Stimulated activated effector memory CD8-positive, alpha-beta T cell treated with anti-CD3 and anti-CD28 coated beads, Interleukin-12 subunit alpha, Interleukin-12 subunit beta, amount 100 ng/mL, for 72 hours (primary cell): ENCODE results near the gene PSG6.
"Not testable (repeated sequence)": the region's sequence is repeated elsewhere in the genome, so short reads cannot be mapped to it uniquely, and the experiment has no call there.

Experiments used
- ATAC-seq: fragments of 150-1000 bp; cut with Tn5 transposase; 2 replicates; pipeline ENCODE4 v1.10.0; 2021
- DNase-seq, 2 donors: peaks; one replicate each; pipeline ENCODE4 v3.0.0; 2021 to 2022; ENCODE audit warnings: low spot score in 2 of 2
- H3K27ac Mint-ChIP-seq: one replicate; pipeline ENCODE4 v1.8.0; 2022; ENCODE audit warnings: mild to moderate bottlenecking, mixed read lengths
- H3K36me3 Mint-ChIP-seq: one replicate; pipeline ENCODE4 v1.8.0; 2022; ENCODE audit warnings: mild to moderate bottlenecking, mixed read lengths
- H3K4me1 Mint-ChIP-seq: one replicate; pipeline ENCODE4 v1.8.0; 2022; ENCODE audit warnings: mixed read lengths
- H3K4me3 Mint-ChIP-seq: one replicate; pipeline ENCODE4 v1.8.0; 2022; ENCODE audit warnings: mild to moderate bottlenecking, mixed read lengths
- H3K9me3 Mint-ChIP-seq: one replicate; pipeline ENCODE4 v1.8.0; 2022; ENCODE audit warnings: mixed read lengths

The PSG6 gene

DNA sequence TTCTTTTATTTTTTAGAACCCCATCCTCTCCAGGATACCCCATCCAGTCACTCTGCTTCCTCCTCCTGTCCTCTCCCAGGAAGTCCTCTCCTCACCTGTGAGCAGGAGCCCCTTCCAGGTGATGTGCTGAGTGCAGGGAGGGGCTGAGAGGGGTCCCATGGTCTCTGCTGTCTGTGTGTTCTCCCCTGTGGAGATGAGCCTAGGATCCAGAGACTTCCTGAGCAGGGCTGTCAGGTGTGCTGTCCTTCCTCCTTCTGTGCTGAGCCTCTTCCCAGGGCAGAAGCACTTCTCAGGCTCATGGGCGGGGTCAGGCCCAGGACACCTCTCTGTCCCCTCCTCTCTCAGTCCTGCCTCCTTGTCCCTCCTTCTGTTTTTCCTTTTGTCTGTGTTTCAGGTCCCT is at the start of gene PSG6:
TSS of gene PSG6 (minus strand) at position 261 of the 400 bp plus-strand sequence. CDS start at position 159, 102 bp downstream.
- not testable (repeated sequence) for H3K4me3 Mint-ChIP-seq, H3K4me1 Mint-ChIP-seq, H3K36me3 Mint-ChIP-seq, H3K27ac Mint-ChIP-seq, H3K9me3 Mint-ChIP-seq, DNase-seq, ATAC-seq

DNA sequence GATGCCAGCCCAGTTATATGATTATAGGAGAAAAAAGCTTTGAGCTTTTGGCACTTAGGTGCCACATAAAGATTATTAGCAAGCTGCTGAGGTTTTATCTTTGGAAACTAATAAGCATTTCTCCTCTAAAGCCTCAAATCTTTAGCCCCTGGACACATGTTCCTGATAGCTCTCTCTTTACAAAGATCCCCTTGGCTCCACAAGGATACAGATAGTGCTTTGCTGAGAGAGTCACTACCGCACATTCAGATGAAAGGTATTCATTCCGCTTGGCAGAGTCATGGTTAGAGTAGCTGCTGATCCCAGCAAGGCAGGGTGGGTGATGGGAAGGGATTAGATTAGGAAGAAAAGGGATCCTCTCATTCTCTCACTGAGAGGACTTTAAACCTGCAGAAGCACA is 47.5 kb upstream of the PSG6 start:
- no peak overlapping the region for H3K27ac Mint-ChIP-seq
- ATAC-seq (no peak), DNase-seq (no peak)
- H3K4me3 Mint-ChIP-seq, result no peak overlapping the region
- no peaks in the 10 kb centered on the region for H3K9me3 Mint-ChIP-seq
- H3K36me3 Mint-ChIP-seq, result no peaks in the 10 kb centered on the region
- no peaks in the 10 kb centered on the region for H3K4me1 Mint-ChIP-seq

DNA sequence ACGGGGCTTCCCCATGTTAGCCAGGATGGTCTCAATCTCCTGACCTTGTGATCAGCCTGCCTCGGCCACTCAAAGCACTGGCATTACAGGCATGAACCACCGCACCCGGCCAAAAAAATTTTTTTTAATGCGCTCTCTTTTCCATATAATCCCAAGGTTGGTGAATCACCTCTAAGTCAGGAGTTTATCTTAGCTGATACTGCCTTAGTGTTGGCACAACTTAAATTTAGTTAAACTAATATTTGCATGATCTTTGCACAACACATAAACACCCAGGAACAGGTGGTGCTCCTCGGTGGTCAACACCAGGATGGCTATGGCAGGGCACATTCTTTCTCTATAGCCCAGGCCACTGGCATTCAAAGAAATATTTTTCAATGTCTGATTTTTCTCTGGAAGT is 43.4 kb upstream of the PSG6 start:
- Mint-ChIP-seq H3K27ac (no peak overlapping the region), H3K36me3 (no peaks in the 10 kb centered on the region), H3K4me1 (no peaks in the 10 kb centered on the region), H3K9me3 (no peaks in the 10 kb centered on the region), H3K4me3 (no peak overlapping the region)
- no peak for DNase-seq
- no peak for ATAC-seq

DNA sequence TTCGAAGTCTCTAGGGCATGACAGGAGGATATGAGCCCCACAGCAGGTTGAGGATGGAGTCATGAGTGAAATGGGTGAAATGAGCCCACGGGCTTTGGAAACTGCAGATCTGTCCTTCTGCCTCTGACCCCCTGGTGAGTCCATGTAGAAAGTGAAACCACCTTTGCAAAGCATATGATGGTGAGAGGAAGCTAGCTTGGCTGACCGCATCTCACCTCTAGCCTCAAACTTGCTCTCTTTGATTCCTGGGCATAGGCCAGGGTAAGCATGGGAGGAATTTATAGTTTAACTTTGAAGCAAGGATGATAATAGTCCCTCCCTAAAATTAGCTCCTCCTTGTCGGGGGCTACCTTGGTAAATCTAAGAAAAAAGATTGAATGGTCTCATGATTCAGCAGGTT is 34.4 kb upstream of the PSG6 start:
- H3K27ac Mint-ChIP-seq, H3K4me3 Mint-ChIP-seq, ATAC-seq, H3K36me3 Mint-ChIP-seq, DNase-seq, H3K4me1 Mint-ChIP-seq, H3K9me3 Mint-ChIP-seq: not testable (repeated sequence)

DNA sequence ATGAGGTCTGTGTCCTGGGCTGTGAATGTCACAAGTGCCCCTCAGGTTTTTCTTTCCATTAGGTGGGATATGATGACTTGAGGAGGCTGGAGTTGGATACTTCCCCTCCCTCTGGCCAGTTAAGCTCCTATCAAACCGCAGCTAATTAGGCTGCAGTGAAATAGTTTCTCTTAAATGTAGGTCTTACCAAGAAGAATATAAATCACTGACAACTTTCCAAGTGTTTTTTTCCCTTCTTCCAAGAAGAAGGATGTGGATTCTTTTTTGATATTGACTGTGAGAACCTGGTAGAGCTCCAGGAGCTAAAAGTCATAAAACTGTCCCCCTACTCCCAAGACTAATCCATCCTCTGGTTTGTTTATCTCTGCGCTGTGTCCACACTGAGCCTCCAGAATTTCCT is 33.8 kb upstream of the PSG6 start:
- ATAC-seq, H3K4me3 Mint-ChIP-seq, H3K36me3 Mint-ChIP-seq, DNase-seq, H3K4me1 Mint-ChIP-seq, H3K27ac Mint-ChIP-seq, H3K9me3 Mint-ChIP-seq: not testable (repeated sequence)

DNA sequence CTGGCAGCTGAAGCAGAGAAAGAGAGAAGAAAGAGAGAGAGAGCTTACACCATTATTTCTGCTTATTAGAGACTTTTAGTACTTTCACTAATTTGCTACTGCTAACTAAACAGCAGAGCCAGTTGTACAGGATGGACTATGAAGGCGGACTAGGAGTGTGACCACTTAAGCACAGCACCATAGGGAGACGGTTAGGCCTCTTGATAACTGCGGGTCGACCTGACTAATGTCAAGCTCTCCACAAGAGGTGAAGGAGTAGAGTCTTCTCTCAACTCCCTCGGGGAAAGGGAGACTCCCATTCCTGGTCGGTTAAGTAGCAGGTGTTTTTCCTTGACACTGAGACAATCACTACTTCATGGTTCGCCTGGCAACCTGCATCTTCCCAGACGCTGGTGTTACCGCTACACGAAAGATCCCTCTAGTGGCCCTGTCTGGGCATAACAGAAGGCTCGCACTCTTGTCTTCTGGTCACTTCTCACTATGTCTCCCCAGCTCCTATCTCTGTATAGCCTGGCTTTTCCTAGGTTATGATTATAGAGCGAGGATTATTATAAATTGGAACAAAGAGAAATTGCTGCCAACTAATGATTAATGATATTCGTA is 24.6 kb upstream of the PSG6 start:
- no peaks in the 10 kb centered on the region for H3K9me3 Mint-ChIP-seq
- no peaks in the 10 kb centered on the region for H3K4me1 Mint-ChIP-seq
- ATAC-seq, result no peak
- H3K4me3 Mint-ChIP-seq, result no peak overlapping the region
- H3K27ac Mint-ChIP-seq, result no peak overlapping the region
- no peaks in the 10 kb centered on the region for H3K36me3 Mint-ChIP-seq
- DNase-seq, result no peak

DNA sequence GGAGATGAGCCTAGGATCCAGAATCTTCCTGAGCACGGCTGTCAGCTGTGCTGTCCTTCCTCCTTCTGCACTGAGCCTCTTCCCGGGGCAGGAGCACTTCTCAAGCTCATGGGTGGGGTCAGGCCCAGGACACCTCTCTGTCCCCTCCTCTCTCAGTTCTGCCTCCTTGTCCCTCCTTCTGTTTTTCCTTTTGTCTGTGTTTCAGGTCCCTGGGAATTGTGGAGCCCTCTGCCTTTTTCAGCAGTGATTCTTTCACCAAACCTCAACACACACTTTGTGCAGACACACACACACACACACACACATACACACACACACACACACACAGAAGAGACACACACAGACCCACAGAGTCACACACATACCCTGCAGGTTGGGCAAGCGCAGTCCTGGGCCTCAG is 19.4 kb upstream of the PSG6 start, which contains the start of gene PSG7:
TSS of gene PSG7 (minus strand) at position 101 of the 400 bp plus-strand sequence. CDS start 131 bp downstream, outside the sequence.
- not testable (repeated sequence) for H3K4me1 Mint-ChIP-seq, H3K27ac Mint-ChIP-seq, H3K4me3 Mint-ChIP-seq, ATAC-seq, DNase-seq, H3K36me3 Mint-ChIP-seq, H3K9me3 Mint-ChIP-seq

DNA sequence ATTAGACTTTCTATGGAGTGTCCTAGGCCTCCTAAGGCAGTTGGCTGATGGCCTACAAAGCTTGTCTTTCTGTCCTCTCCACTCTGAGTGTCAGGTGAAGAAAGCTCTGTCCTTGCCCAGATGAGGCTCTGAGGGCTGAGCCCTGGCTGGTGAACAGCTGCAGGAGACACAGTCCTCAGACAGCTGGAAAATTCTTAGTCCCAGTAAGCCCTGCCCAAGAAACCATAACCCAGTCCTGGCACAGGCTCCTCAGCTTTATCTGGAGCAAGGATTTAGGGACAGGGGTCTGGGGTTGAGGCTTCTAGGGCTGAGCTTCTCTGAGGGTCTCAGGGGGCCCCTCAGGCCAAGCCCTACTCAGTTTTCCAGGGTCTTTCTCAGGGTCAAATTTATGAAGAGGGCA is 17.0 kb upstream of the PSG6 start:
- ATAC-seq, H3K4me3 Mint-ChIP-seq, H3K27ac Mint-ChIP-seq, H3K9me3 Mint-ChIP-seq, H3K36me3 Mint-ChIP-seq, DNase-seq, H3K4me1 Mint-ChIP-seq: not testable (repeated sequence)

DNA sequence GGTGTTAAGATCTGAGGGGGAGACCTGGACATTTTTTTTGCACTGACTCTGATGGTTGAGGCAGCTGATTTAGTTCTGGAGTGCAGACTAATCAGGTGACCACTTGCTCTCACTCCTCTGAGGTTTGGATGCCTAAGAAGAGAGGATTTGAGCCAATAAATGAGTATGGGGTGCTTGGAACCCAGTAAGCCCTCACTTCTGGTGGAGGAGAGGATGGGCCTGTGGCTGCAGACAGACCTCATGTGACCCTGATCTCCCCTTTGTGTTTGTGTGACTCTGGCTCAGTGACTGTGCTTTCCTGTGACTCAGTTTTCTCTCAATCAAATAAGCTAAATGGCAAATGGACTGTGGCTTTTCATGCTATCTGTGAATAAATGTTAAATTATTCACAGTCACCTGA is 16.5 kb upstream of the PSG6 start:
- not testable (repeated sequence) for H3K4me3 Mint-ChIP-seq, H3K9me3 Mint-ChIP-seq, H3K4me1 Mint-ChIP-seq, H3K36me3 Mint-ChIP-seq, H3K27ac Mint-ChIP-seq, DNase-seq, ATAC-seq

DNA sequence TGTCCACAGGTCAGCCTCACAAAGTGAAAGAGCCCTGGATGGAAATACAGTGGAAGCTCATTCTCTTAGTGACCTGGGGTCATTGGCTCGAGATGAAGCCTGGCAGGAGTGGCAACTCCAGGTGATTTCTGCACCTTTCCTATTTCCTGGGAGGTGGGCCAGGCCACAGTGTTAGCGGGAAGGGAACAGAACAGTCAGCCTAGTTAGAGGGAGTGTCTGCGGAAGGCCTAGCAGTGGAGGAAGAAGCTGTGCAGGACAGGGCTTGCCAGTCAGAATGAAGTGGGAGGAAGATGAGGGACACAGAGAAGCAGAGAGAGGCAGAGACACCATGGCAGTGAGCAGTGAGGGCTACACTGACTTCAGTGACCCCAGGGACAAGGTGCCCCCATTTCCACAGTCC is 15.7 kb upstream of the PSG6 start:
- not testable (repeated sequence) for H3K27ac Mint-ChIP-seq, ATAC-seq, DNase-seq, H3K4me3 Mint-ChIP-seq, H3K36me3 Mint-ChIP-seq, H3K9me3 Mint-ChIP-seq, H3K4me1 Mint-ChIP-seq

DNA sequence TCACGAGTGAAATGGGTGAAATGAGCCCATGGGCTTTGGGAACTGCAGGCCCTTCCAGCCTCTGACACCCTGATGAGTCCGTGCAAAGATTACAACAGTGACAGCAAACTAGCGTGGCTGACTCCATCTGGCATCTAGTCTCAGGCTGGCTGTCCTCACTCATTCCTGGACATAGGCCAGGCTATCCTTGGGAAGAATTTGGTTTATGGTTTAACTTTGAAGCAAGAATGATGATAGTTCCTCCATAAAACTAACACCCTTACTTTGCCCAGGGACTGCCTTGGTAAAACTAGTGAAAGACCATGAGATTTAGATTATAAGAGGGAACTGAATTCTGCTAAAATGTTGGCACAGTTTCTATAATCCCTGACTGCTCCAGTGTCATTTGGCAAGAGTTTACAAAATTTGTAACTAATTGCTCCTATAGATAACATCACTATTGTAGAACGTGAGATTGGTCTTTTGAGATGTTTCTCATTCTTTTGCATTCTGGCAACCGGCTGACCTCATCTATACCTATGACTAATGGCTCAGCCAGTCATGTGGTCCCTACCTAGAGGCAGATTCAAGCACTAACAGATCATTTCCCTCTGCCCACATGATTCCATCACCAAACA is 14.9 kb upstream of the PSG6 start:
- not testable (repeated sequence) for H3K27ac Mint-ChIP-seq, ATAC-seq, DNase-seq, H3K36me3 Mint-ChIP-seq, H3K9me3 Mint-ChIP-seq, H3K4me3 Mint-ChIP-seq, H3K4me1 Mint-ChIP-seq

DNA sequence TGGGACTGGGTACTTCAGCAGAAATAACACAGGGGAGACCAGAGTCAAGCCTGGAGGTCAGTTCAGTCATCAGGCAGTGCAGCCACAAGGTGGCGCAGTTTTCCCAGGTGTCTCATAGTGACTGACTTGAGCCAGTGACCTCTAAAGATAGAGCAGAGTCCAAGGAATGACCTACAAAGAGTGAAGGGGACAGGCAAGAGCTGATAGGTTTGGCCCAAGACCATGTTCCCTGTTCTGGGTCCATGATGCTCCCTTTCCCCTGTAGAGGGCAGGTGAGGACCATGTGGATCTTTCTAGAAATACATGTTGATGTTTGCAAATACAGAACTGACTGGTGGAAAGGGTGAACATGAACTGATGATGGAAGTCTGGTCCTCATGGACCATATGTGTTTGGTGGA is 12.5 kb upstream of the PSG6 start:
- not testable (repeated sequence) for H3K4me3 Mint-ChIP-seq, ATAC-seq, DNase-seq, H3K9me3 Mint-ChIP-seq, H3K4me1 Mint-ChIP-seq, H3K27ac Mint-ChIP-seq, H3K36me3 Mint-ChIP-seq

DNA sequence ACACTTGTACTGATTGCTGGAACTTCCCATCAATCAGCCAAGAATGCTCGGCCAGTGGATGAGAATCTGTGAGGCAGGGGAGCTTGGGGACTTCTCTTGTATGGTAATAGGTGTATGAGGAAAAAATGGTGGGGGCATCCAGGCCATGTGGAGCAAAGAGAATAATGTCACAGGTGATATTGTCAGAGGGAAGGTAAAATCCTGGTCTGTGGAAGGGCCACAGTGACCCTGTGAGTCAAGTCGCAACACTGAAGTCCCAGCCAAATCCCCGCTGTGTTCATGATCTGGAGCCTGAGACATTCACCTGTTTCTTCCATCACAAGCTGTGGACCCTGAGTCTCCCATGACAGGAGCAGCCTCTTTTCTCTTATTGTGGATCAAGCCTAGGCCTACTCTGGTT is 11.2 kb upstream of the PSG6 start:
- Mint-ChIP-seq H3K27ac (no peak overlapping the region), H3K4me3 (no peak overlapping the region), H3K4me1 (no peaks in the 10 kb centered on the region), H3K36me3 (no peaks in the 10 kb centered on the region), H3K9me3 (no peaks in the 10 kb centered on the region)
- DNase-seq (no peak), ATAC-seq (no peak)

DNA sequence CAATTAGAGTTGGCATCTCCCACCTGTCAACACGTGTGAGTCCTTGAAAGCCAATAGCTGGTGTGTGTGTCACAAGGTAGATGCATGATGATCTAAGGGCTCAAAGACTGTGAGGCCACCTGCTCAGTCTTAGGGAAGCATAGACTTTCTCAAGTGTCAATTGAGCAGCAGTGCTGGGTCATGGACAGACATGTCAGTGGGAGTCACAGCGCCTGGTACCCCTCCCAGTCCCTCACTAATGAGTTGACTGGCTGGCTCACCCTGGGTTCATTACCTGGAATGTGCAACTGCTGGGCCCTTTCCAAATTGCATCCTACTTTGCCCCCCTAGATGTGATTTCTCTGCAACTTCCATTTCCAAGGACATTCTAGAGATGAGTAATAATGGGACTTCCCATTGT is 9.1 kb upstream of the PSG6 start:
- no peak for ATAC-seq
- Mint-ChIP-seq H3K9me3 (no peaks in the 10 kb centered on the region), H3K4me1 (no peaks in the 10 kb centered on the region), H3K27ac (no peak overlapping the region), H3K36me3 (no peaks in the 10 kb centered on the region), H3K4me3 (no peak overlapping the region)
- no peak for DNase-seq

DNA sequence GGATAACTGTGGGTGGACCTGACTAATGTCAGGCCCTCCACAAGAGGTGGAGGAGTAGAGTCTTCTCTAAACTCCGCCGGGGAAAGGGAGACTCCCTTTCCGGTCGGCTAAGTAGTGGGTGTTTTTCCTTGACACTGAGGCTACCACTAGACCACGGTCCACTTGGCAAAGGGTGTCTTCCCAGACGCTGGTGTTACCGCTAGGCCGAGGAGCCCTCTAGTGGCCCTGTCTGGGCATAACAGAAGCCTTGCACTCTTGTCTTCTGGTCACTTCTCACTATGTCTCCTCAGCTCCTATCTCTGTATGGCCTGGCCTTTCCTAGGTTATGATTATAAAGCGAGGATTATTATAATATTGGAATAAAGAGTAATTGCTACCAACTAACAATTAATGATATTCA is 5.4 kb upstream of the PSG6 start:
- H3K36me3 Mint-ChIP-seq, result not testable (repeated sequence)

DNA sequence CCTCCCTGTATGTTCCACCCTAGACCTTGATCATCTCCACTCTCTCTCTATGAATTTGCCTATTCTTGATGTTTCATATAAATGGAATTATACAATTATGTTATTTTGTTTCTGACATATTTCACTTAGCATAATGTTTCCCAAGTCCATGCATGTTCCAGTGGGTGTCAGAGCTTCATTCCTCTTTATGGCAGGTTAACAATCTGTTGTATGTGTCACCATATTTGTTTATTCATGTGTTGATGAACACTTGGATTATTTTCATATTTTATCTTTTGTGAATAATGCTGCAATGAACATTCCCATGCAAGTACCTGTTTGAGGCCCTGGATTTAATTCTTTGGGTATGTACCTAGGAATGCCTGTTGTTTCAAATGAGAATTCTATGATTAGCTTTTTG is 3.3 kb upstream of the PSG6 start:
- ATAC-seq, DNase-seq, H3K27ac Mint-ChIP-seq, H3K4me3 Mint-ChIP-seq, H3K36me3 Mint-ChIP-seq, H3K4me1 Mint-ChIP-seq, H3K9me3 Mint-ChIP-seq: not testable (repeated sequence)

More for the DNA sequence above, 5.4 kb upstream of the PSG6 start:
- not testable (repeated sequence) for H3K27ac Mint-ChIP-seq, H3K4me3 Mint-ChIP-seq, DNase-seq, H3K4me1 Mint-ChIP-seq, ATAC-seq, H3K9me3 Mint-ChIP-seq
